Activated naive CD8-positive, alpha-beta T cell treated with anti-CD3 and anti-CD28 coated beads, Interleukin-2, amount 50 U/mL, for 16 hours (primary cell): ENCODE results near the gene HOXD12.

Experiments
- DNase-seq: peaks from one replicate; pipeline ENCODE4 v3.0.0-alpha.2; 2020; ENCODE audit warnings: low read depth, low spot score

The HOXD12 gene

GRCh38 chr2:176105730-176106580 is 6.4 kb downstream of the HOXD12 start:
- no peak for DNase-seq

- DNase-seq = no peak
Measured at GRCh38 chr2:176106581-176107539, 7.3 kb downstream of the HOXD12 start, which contains the start of gene HOXD11. Gene HOXD11, plus strand, starts transcription at chr2:176107280. Its CDS starts 76 bp downstream, at chr2:176107356.

- DNase-seq = no peak
Measured at GRCh38 chr2:176107731-176108181, 8.2 kb downstream of the HOXD12 start.

GRCh38 chr2:176109192-176109901 is 9.8 kb downstream of the HOXD12 start:
- no peak for DNase-seq

GRCh38 chr2:176109946-176110345 is 10.4 kb downstream of the HOXD12 start:
- DNase-seq = no peak

GRCh38 chr2:176110415-176111308 is 11.1 kb downstream of the HOXD12 start:
- no peak for DNase-seq

DNA sequence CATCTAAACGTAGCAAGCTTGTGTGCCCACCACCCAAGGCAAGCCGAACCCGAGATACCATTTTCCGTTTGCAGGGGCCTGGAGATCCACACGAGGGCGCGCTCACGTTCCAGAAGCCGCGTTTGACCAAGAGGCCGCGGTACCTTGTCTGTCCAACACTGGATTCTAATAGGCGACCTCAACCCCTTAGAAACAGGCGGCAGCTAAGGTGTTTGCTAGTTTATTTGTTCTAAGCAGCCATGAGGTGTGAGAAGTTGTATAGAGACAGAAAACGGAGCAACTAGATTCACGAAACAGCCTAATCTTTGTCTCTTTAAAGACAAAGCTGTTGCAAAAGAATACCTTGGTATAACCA is 11.7 kb downstream of the HOXD12 start:
- DNase-seq = no peak

- no peak for DNase-seq
Measured at GRCh38 chr2:176111846-176112374, 12.3 kb downstream of the HOXD12 start.

GRCh38 chr2:176112375-176113302 is 13.0 kb downstream of the HOXD12 start:
- no peak for DNase-seq

- DNase-seq = no peak
Measured at GRCh38 chr2:176114120-176114929, 14.7 kb downstream of the HOXD12 start.

DNA sequence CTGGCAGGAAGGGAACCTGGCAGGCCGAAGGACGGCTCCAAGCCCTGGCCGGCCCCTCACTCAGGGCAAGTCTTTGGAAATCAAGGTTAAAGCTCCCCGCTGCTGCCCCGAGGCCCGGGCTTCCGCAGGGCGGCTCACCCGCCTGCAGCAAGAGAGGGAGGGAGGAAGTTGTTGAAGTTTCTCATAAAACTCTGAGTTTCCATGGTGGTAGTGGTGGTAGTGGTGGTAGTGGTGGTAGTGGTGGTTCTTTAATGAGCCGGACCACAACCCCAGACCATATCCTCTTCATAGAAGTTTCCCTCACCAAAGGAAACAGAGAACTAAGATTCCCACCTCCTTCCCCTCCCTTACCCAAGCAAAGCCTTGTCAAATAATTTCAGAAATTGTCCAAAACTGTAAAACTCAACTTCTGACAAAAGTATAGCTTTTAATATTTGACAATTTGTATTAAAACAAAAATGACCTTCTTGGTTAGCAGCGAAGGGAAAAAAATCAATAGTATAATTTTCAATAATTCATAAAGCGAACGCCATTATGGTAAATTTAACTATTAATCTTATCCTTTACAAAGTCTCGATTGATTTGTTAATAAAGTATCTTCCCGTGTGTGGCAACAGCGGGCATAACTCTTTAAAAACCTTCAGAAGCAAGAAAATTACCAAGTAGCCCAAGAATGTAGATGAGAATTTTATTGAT is 15.5 kb downstream of the HOXD12 start:
- DNase-seq = no peak

GRCh38 chr2:176115883-176116813 is 16.6 kb downstream of the HOXD12 start, which contains the start of gene HOXD10:
Gene HOXD10, plus strand, starts transcription at chr2:176116778. Its CDS starts 56 bp downstream, at chr2:176116834.
- DNase-seq = no peak

DNA sequence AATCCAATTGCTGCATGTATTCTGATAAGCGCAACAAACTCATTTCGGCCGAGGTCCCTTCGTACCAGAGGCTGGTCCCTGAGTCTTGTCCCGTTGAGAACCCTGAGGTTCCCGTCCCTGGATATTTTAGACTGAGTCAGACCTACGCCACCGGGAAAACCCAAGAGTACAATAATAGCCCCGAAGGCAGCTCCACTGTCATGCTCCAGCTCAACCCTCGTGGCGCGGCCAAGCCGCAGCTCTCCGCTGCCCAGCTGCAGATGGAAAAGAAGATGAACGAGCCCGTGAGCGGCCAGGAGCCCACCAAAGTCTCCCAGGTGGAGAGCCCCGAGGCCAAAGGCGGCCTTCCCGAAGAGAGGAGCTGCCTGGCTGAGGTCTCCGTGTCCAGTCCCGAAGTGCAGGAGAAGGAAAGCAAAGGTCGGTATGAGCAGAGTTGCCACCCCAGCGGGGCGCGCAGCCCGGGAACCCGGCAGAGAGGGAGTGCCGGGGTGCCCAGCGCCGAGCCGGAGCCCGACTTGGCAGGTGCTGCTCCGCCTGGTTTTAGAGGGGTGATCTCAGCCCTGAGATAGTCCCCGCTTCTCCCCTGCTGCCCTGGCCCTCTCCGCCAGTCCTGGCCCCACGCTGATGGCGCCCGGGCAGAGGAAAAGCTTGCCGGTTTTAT is 17.7 kb downstream of the HOXD12 start:
- no peak for DNase-seq

DNA sequence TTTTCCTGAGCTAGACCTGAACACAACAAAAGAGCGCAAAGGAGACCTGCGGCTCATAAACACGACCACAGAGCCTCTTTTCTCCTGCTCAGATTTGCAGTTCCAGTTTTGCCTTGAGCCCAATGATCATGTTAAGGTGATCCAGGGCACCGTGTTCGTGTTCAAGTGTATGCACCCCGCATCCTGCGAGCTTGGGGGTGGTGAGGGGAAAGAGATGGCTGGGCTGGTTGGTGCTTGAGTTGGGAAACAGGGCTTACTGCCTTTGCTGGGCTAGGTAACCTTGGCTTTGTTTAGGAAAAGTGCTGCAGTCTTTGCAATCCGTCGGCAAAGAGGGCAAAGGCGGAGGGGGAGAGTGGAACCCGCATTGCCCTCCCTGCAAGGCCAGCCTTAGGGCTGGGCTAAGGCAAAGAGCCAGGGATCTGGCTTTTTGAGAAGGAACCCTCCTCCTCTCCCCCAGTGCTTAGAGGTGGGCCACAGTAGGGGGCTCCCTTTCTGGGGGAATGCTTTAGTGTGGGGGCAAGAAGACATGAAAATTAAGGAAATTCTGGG is 18.3 kb downstream of the HOXD12 start:
- no peak for DNase-seq

GRCh38 chr2:176118601-176119339 is 19.2 kb downstream of the HOXD12 start:
- DNase-seq = no peak
